ENCODE data around the gene MAPK6. TPM values are rescaled to one million over a fixed set of nuclear protein-coding genes. Genes with fewer than 3 reads are reported as not detected.
"Not testable (repeated sequence)": the region's sequence is repeated elsewhere in the genome, so short reads cannot be mapped to it uniquely, and the experiment has no call there.

The MAPK6 gene
- polyA plus RNA-seq, 3 donors, result 34.9 to 42.3 (median 38.2) TPM

DNA sequence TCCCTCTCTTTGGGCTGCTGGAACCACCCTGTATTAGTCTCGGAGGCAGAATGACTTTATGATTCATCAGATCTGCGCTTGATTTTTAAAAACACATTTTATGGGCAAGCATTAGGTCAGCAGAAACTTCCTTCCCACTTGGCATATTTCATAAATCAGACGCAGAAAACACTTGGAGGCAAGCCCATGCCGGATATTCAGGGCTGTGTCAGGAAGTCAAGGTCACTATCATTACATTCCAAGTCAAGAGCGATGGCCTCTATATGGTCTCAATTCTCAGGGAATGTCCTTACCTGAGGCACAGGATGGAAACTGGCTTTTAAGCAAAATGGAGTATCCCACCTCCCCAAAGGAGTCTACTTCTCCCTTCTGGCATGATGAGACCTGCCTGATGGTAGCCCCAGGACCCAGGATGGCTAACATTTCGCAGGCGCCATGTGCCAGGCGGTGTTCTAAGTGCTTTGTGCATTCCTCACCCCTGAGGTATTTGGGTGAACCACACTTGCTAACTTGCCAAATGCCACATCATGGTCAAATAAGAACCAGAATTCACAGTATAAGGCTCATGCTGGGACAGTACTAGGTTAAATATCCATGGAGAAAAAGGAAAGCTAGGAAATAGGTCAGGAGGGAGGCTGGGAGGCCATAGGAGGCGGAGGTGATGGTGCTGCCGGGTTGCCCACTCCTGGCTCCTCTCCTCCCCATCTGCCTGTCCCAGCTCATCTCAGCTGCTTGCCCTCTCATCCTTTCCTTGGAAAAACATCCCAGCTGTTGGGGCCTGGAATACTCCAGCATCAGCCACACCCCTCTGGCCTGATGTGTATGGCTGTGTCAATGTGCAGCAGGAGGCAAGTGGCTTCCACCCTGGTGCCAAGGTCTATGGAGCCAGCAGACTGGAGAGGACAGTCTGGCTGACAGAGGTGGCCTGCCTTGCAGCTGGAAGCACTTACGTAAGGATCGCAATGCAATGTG lies 74.8 kb downstream of the MAPK6 start:
- no peak for DNase-seq (ENCODE audit: extremely low read depth in 1 of 11, low read depth in 9 of 11, low spot score in 4 of 11)

GRCh38 chr15:52094811-52095584 lies 76.0 kb downstream of the MAPK6 start:
- DNase-seq (ENCODE audit: extremely low read depth in 1 of 11, low read depth in 9 of 11, low spot score in 4 of 11), result no peak

- DNase-seq (ENCODE audit: extremely low read depth in 1 of 11, low read depth in 9 of 11, low spot score in 4 of 11), result no peak
Measured at GRCh38 chr15:52095597-52096262, 76.7 kb downstream of the MAPK6 start.

DNA sequence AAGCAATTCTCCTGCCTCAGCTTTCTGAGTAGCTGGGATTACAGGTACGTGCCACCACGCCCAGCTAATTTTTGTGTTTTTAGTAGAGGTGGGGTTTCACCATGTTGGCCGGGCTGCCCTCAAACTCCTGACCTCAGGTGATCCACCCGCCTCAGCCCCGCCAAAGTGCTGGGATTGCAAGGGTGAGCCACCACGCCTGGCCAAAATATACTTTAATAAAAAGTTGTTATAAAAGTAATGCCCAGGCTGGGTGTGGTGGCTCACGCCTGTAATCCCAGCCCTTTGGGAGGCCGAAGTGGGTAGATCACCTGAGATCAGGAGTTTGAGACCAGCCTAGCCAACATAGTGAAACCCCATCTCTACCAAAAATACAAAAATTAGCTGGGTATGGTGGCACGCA lies 77.5 kb downstream of the MAPK6 start:
- DNase-seq (ENCODE audit: extremely low read depth in 1 of 11, low read depth in 9 of 11, low spot score in 4 of 11), result not testable (repeated sequence)

GRCh38 chr15:52097180-52097579 lies 78.2 kb downstream of the MAPK6 start:
- DNase-seq (ENCODE audit: extremely low read depth in 1 of 11, low read depth in 9 of 11, low spot score in 4 of 11), result no peak

- no peak for DNase-seq (ENCODE audit: extremely low read depth in 1 of 11, low read depth in 9 of 11, low spot score in 4 of 11)
Measured at GRCh38 chr15:52098323-52098722, 79.3 kb downstream of the MAPK6 start.

DNA sequence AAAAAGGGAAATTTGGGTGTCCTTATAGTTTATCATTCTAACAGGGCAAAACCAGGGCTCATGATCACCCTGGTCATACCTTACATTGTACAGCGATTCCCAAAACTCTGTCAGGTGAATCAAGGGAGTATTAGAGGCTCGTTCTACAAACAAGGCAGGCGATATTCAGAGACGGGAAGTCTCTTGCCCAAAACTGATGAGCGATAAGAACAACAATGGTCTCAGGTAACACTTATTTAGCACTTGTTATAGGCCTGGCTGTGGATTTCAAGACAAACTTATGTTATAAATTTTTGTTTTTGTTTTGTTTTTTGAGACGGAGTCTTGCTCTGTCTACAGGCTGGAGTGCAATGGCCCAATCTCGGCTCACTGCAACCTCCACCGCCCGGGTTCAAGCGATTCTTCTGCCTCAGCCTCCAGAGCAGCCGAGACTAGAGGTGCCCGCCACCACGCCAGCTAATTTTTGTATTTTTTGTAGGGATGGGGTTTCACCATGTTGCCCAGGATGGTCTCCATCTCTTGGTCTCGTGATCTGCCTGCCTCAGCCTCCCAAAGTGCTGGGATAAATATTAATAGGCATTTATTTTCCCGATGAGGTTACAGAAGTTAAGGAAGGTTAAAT lies 80.7 kb downstream of the MAPK6 start:
- DNase-seq (ENCODE audit: extremely low read depth in 1 of 11, low read depth in 9 of 11, low spot score in 4 of 11), result no peak

DNA sequence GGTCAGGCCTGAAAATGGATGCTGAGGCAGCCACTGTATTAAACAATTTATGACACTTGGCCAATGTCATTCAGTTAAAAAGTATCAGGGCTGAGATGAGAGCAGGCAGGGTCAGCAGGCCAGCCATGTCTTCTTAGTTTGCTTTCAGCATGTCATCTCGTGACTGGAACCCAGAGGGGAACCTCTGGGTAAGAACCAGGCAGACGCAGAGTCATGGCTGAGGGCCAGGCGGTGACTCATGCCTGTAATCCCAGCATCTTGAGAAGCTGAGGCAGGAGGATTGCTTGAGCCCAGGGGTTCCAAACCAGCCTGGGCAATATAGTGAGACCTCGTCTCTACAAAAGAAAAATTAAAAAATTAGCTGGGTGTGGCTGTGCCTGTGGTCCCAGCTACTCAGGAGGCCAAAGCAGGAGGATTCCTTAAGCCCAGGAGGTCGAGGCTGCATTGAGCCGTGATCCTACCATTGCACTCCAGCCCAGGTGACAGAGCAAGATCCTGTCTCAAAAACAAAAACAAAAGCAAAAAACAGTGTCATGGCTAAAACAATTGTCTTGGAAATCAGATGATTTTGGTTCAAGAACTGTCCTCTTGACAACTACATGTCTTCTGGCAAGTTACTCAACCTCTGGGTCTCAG lies 81.9 kb downstream of the MAPK6 start:
- no peak for DNase-seq (ENCODE audit: extremely low read depth in 1 of 11, low read depth in 9 of 11, low spot score in 4 of 11)

DNA sequence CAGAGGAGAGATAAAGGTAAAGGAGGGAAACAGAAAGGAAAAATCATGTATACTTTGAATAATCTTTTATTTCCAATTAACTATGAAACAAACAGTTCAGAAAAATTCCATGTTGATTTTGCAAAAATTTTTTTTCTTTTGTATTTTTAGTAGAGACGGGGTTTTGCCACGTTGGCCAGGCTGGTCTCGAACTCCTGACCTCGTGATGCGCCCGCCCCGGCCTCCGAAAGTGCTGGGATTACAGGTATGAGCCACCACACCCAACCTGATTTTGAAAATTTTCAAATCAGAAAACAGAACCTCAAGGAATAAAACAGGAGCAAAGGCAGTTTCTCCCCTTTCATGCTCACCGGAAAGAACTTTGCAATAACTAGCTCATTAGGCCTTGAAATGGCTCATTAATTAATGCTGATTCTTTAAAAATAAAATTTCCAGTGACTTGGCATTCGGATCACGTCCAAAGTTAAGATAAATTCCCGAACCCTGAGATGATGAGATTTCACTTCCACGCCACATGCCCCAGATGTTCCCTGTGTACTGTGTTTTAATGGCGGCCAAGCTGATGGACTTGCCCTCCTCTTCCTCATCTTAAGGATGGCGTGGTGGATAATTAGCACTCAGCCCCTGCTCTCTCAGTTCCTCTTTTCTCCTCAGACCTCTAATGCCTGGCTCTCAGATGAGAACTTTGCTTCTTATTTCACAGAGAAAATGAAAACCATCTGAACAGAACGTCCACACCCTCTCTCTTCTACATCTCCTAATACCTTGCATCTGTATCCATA lies 82.7 kb downstream of the MAPK6 start:
- no peak for DNase-seq (ENCODE audit: extremely low read depth in 1 of 11, low read depth in 9 of 11, low spot score in 4 of 11)

DNA sequence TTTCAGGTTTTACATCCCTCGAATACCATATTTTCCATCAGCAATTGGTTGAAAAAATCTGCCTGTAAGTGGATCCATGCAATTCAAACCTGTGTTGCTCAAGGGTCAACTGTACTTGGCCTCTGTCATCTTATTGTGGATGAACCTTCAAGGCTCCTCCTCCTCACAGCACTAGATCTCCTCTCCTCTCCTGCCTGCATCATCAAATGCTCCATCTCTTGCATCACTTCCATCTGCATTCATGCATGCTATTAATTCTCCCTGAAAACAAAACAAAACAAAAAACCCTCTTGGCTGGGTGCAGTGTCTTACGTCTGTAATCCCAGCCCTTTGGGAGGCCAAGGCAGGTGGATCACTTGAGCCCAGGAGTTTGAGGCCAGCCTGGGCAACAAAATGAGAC lies 83.4 kb downstream of the MAPK6 start:
- no peak for DNase-seq (ENCODE audit: extremely low read depth in 1 of 11, low read depth in 9 of 11, low spot score in 4 of 11)

GRCh38 chr15:52103217-52104207 lies 84.5 kb downstream of the MAPK6 start:
- no peak for DNase-seq (ENCODE audit: extremely low read depth in 1 of 11, low read depth in 9 of 11, low spot score in 4 of 11)

GRCh38 chr15:52104532-52105004 lies 85.5 kb downstream of the MAPK6 start:
- no peak for DNase-seq (ENCODE audit: extremely low read depth in 1 of 11, low read depth in 9 of 11, low spot score in 4 of 11)

GRCh38 chr15:52105846-52106245 lies 86.8 kb downstream of the MAPK6 start:
- DNase-seq (ENCODE audit: extremely low read depth in 1 of 11, low read depth in 9 of 11, low spot score in 4 of 11), result no peak

GRCh38 chr15:52106641-52107040 lies 87.6 kb downstream of the MAPK6 start:
- no peak for DNase-seq (ENCODE audit: extremely low read depth in 1 of 11, low read depth in 9 of 11, low spot score in 4 of 11)

- no peak for DNase-seq (ENCODE audit: extremely low read depth in 1 of 11, low read depth in 9 of 11, low spot score in 4 of 11)
Measured at GRCh38 chr15:52107238-52107637, 88.2 kb downstream of the MAPK6 start.

- DNase-seq (ENCODE audit: extremely low read depth in 1 of 11, low read depth in 9 of 11, low spot score in 4 of 11), result no peak
Measured at GRCh38 chr15:52109559-52110451, 90.8 kb downstream of the MAPK6 start.
